GM12865 (cell line): Measurements from ENCODE around the gene XRN2.
"Not testable (repeated sequence)": the region's sequence is repeated elsewhere in the genome, so short reads cannot be mapped to it uniquely, and the experiment has no call there.

Experiments
- DNase-seq: peaks from one replicate; pipeline ENCODE4 v3.0.0; 2010; ENCODE audit warnings: low read depth
- H3K4me3 ChIP-seq: 2 replicates; pipeline ENCODE4 v1.5.1; 2011; ENCODE audit warnings: mild to moderate bottlenecking, low read depth, low read length, control low read depth
- TF ChIP-seq, protein P1 (sequence below): IDR thresholded peaks from 2 replicates; pipeline ENCODE4 v1.5.1; 2011; ENCODE audit warnings: low read length, control low read depth, low read depth, inconsistent platforms; ENCODE audit not compliant: insufficient read depth; ENCODE audit errors: missing control alignments

The XRN2 gene

DNA sequence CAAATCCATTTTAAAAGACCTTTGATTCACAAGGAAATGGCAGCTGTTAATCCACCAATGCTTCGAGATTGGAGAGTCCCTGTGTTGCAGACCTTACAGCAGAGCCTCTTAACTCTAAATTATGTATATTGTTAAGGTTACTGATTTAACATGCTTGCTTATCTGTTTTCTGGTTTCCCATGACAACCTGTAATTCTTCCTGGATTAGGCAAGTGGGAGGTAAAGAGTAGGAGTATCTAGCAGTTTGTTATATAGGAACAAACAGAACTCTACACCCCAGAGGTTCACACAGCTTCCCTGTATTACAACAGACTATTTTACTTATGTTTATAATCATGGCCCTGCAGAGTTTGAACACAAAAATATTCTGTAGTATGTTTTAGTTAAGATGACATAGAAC is 54.7 kb downstream of the XRN2 start:
- TF ChIP-seq, protein P1, sequence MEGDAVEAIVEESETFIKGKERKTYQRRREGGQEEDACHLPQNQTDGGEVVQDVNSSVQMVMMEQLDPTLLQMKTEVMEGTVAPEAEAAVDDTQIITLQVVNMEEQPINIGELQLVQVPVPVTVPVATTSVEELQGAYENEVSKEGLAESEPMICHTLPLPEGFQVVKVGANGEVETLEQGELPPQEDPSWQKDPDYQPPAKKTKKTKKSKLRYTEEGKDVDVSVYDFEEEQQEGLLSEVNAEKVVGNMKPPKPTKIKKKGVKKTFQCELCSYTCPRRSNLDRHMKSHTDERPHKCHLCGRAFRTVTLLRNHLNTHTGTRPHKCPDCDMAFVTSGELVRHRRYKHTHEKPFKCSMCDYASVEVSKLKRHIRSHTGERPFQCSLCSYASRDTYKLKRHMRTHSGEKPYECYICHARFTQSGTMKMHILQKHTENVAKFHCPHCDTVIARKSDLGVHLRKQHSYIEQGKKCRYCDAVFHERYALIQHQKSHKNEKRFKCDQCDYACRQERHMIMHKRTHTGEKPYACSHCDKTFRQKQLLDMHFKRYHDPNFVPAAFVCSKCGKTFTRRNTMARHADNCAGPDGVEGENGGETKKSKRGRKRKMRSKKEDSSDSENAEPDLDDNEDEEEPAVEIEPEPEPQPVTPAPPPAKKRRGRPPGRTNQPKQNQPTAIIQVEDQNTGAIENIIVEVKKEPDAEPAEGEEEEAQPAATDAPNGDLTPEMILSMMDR: no peak
- H3K4me3 ChIP-seq: no peak overlapping the region
- no peak for DNase-seq

DNA sequence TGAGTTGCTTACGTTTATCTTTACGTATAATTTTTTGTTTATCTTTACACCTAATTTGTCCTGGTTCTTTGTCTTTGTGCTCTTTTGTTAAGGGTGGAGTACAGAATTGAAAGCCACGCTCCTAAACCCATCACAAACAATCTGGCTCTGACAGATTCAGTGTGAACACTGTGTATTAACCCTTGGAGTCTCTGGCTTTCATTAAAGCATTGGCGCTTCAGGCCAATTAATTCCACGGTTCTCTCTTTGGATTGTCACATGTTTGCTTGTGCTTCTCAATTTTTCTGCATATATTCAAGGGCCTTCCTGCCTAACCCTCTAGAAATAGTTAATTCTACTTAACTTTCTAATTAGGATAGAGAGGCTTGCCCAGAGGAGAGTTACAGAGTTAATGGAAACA is 55.6 kb downstream of the XRN2 start:
- TF ChIP-seq, protein P1: no peak
- no peak for DNase-seq
- no peak overlapping the region for H3K4me3 ChIP-seq

DNA sequence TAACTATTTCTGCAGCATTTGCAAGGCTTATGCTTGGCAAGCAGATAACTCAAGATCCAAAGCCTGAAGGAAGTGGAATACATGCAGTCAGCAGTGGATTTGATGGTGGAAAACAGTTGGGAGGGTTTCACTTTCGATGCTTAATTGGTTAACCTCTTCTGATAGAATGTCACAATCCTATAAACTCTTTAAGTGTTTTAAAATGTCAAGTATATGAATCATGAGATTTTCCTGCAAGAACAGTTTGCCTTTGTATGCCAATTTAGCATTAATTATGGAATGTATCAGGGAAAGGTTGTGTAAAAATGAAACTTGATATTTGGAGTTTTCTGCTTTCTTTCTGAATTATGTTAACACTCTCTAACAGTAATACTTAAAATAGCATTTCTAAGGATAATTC is 57.6 kb downstream of the XRN2 start:
- no peak for DNase-seq
- no peak overlapping the region for H3K4me3 ChIP-seq
- TF ChIP-seq, protein P1: no peak

DNA sequence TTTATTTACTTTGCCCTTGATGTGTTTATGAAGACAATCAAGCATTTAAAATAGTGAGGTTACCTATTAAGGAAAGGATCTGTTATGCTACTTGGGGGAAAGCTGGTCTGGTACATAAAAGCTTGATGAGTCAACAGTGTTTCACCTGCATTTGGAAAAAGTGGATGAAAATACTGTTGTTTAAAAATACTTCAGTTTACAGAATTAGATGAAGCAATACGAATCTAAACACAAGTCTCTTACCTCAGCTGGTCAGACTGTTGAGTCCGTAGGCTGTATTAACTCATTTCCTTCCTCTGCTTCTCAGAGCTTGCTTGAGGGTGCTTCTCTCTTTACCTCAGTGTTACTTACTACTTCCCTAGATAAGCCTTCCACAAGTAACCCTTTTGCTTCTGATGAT is 58.1 kb downstream of the XRN2 start:
- no peak overlapping the region for H3K4me3 ChIP-seq
- no peak for DNase-seq
- TF ChIP-seq, protein P1: no peak

DNA sequence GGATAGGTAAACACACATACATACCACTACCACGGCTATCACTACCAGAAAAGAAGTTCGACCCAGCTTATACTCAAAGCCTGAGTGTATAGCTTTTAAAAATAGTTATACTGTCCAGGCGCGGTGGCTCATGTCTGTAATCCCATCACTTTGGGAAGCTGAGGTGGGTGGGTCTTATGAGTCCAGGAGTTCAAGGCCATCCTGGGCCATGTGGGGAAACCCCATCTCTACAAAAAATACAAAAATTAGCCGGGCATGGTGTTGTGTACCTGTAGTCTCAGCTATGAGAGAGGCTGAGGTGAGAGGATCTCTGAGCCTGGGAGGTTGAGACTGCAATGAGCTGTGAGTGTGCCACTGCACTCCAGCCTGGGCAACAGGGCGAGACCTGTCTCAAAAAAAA is 61.3 kb downstream of the XRN2 start:
- no peak overlapping the region for H3K4me3 ChIP-seq
- no peak for DNase-seq
- TF ChIP-seq, protein P1: no peak

DNA sequence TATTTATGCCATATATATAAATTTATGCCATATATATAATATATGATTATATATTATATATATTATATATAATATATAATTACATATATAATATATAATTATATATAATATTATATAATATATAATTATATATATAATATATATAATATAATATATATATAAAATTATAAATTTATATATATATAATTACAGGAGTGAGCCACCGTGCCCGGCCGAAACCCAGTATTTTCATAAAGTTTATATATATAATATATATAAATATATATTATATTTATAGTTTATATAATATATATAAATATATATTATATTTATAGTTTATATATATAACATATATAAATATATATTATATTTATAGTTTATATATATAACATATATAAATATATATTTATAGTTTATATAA is 62.6 kb downstream of the XRN2 start:
- TF ChIP-seq, protein P1: no peak
- DNase-seq: no peak
- no peak overlapping the region for H3K4me3 ChIP-seq

DNA sequence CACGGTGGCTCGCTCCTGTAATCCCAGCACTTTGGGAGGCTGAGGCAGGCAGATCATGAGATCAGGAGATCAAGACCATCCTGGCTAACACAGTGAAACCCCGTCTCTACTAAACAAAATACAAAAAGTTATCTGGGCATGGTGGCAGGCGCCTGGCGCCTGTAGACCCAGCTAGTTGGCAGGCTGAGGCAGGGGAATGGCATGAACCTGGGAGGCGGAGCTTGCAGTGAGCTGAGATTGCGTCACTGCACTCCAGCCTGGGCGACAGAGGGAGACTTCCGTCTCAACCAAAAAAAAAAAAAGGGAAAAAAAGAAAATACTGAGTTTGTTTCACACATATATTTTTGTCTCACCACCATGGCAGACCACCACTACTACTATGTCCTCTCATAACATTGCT is 63.1 kb downstream of the XRN2 start:
- not testable (repeated sequence) for H3K4me3 ChIP-seq

DNA sequence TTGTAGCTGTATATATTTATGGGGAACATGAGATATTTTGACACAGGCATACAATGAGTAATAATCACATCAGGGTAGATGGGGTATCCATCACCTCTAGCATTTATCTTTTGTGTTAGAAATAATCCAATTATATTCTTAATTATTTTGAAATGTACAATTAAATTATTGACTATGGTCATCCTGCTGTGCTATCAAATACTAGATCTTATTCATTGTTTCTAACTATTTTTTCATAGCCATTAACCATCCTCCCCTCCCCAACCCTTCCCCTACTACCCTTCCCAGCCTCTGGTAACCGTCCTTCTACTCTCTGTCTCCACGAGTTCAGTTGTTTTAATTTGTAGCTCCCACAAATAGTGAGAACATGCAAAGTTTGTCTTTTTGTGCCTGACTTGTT is 65.7 kb downstream of the XRN2 start:
- no peak for DNase-seq
- TF ChIP-seq, protein P1: no peak

More for the DNA sequence above, 63.1 kb downstream of the XRN2 start:
- DNase-seq: not testable (repeated sequence)

More for the DNA sequence above, 65.7 kb downstream of the XRN2 start:
- H3K4me3 ChIP-seq: no peak overlapping the region
